GM21825 (cell line): ENCODE data around the gene KCNF1.

Experiments
- ATAC-seq: cut with Tn5 transposase; IDR thresholded peaks from one replicate; pipeline ENCODE4 v1.9.1; 2021; ENCODE audit warnings: mild to moderate bottlenecking, moderate library complexity; ENCODE audit not compliant: unreplicated experiment

KCNF1 gene

DNA sequence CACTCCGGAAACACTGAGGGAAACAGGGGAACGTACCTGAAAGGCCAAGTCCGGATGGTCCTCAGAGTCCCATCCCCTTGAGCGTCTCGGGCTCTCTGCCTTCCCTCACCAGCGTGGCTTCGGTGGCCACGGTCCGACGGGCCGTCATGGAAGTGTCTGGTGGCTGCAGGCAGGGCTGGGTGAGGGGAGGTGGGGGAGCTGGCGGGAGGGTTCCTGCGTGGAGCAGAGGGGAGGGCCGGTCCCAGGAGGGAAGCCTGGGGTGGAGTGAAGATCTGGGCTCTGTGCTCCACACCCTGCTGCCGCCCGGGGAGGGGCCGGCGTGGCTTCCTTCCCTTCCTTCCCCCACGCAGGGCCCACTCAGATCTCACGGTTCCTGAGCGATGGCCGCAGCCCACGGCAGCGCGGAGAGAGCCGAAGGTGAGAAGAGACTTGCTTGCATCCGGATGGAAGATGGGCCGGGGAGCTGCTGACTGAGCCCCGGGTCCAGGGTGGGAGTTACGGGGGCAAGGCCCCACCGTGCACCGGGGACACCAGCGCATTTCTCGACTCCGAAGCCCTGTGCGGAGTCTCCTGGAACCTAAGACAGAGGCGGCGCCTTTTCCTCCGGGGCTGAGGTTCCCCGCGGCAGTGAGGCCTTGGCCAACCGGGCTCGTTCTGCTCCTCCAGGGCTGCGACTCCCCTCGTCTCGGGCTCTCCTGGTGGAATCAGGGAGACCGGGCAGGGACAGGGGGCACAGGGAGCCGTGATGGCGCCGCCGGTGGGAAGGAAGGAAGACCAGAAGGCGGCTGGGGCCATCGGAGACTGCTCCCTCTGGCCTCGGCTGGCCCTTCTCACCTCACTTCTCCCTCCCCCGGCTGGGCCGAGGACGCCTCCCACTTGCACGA lies 49.1 kb downstream of the KCNF1 start:
- ATAC-seq = no peak

GRCh38 chr2:10961490-10961875 lies 49.7 kb downstream of the KCNF1 start:
- no peak for ATAC-seq

- ATAC-seq = no peak
Measured at GRCh38 chr2:10962004-10962403, 50.3 kb downstream of the KCNF1 start.

DNA sequence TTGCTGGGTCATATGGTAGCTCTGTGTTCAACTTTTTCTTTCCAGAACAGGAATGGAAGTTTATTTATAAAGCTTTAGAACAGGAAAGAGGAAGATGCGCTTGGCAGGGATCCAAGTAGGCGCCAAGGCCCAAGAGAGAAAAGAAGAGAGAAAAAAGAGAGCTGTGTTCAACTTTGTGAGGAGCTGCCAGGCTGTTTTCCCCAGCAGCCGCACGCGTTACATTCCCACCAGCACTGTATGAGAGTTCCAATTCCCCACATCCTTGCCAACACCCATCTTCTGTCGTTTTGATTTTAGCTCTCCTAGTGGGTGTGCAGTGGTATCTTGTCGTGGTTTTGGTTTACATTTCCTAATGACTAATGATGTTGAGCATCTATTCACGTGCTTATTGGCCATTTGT lies 51.4 kb downstream of the KCNF1 start:
- ATAC-seq = no peak
